ENCODE data around the gene ZNF32.

The ZNF32 gene

GRCh38 chr10:43687373-43687772, 38.7 kb upstream of the ZNF32 start:
- Histone ChIP-seq H3K4me3 (replicated peaks; ENCODE audit: insufficient read depth, low read length) (no peak overlapping the region), H3K27me3 (ENCODE audit: insufficient read depth, poor library complexity, severe bottlenecking) (peaks cover 11% of the 10 kb centered on the region), H3K27ac (replicated peaks) (no peak overlapping the region)
- DNase-seq (ENCODE audit: low read depth in 1 of 2, low spot score in 1 of 2), result no peak
- TF ChIP-seq GABPA (IDR thresholded peaks at IDR 0.05; ENCODE audit: low read depth) (no peak), POLR2AphosphoS5 (IDR thresholded peaks at IDR 0.05; ENCODE audit: low read depth) (no peak), REST (IDR thresholded peaks at IDR 0.05; ENCODE audit: insufficient replicate concordance, low read depth) (no peak), CTCF (IDR thresholded peaks at IDR 0.05; ENCODE audit: insufficient read depth, low read length) (no peak), SPI1 (IDR thresholded peaks at IDR 0.05; ENCODE audit: borderline replicate concordance, low read depth) (no peak)

- no peak overlapping the region for H3K4me3 ChIP-seq (replicated peaks; ENCODE audit: insufficient read depth, low read length)
Observed at GRCh38 chr10:43686414-43686813, 37.7 kb upstream of the ZNF32 start.

GRCh38 chr10:43685744-43686143, 37.1 kb upstream of the ZNF32 start:
- Histone ChIP-seq H3K4me3 (replicated peaks; ENCODE audit: insufficient read depth, low read length) (no peak overlapping the region), H3K27me3 (ENCODE audit: insufficient read depth, poor library complexity, severe bottlenecking) (peaks cover 5% of the 10 kb centered on the region), H3K27ac (replicated peaks) (no peak overlapping the region)
- DNase-seq (ENCODE audit: low read depth in 1 of 2, low spot score in 1 of 2), result no peak
- no peak for TF ChIP-seq SPI1 (IDR thresholded peaks at IDR 0.05; ENCODE audit: borderline replicate concordance, low read depth)
- no peak for TF ChIP-seq GABPA (IDR thresholded peaks at IDR 0.05; ENCODE audit: low read depth)
- no peak for TF ChIP-seq POLR2AphosphoS5 (IDR thresholded peaks at IDR 0.05; ENCODE audit: low read depth)
- TF ChIP-seq REST (IDR thresholded peaks at IDR 0.05; ENCODE audit: insufficient replicate concordance, low read depth), result no peak
- no peak for TF ChIP-seq CTCF (IDR thresholded peaks at IDR 0.05; ENCODE audit: insufficient read depth, low read length)

More at GRCh38 chr10:43686414-43686813, 37.7 kb upstream of the ZNF32 start:
- Histone ChIP-seq H3K27me3 (ENCODE audit: insufficient read depth, poor library complexity, severe bottlenecking) (peaks cover 11% of the 10 kb centered on the region), H3K27ac (replicated peaks) (no peak overlapping the region)
- TF ChIP-seq REST (IDR thresholded peaks at IDR 0.05; ENCODE audit: insufficient replicate concordance, low read depth) (no peak), SPI1 (IDR thresholded peaks at IDR 0.05; ENCODE audit: borderline replicate concordance, low read depth) (no peak), GABPA (IDR thresholded peaks at IDR 0.05; ENCODE audit: low read depth) (no peak), CTCF (IDR thresholded peaks at IDR 0.05; ENCODE audit: insufficient read depth, low read length) (no peak), POLR2AphosphoS5 (IDR thresholded peaks at IDR 0.05; ENCODE audit: low read depth) (no peak)
- DNase-seq (ENCODE audit: low read depth in 1 of 2, low spot score in 1 of 2), result no peak
